Small intestine (tissue), 4 donors: Measurements from ENCODE around the gene PSG5. TPM values are rescaled to one million over a fixed set of nuclear protein-coding genes. Genes with fewer than 3 reads are reported as not detected.

ENCODE experiments used
- polyA plus RNA-seq, 4 donors: library from polyadenylated mRNA; stranded (reverse) in 3 of 4; unstranded in 1 of 4; fragments of 200-250 nt in 3 of 4; fragments of 120-200 nt in 1 of 4; gene quantifications; one replicate each; pipeline versions ENCODE4 v1.2.1 to v1.2.3, GENCODE V29; 2013
- donor health status: healthy with polysubstance abuse.
- donor health status: Bipolar disorder and iron deficiency.
- donor health status: healthy.

Gene PSG5
- polyA plus RNA-seq, 4 donors, result not detected

Other genes starting within 250 kb of the PSG5 start
- gene PSG7, start 249.3 kb downstream of the PSG5 start, polyA plus RNA-seq, result not detected
- not detected for gene PSG11, start 160.1 kb downstream of the PSG5 start, polyA plus RNA-seq
- 1 to 10 TPM in 1 of 4 donors, under 1 TPM in 1, not detected in 2; 0.04 to 2.2 TPM for gene PSG2, start 103.8 kb downstream of the PSG5 start, polyA plus RNA-seq
- under 1 TPM in 1 of 4 donors, not detected in 3; 0.12 TPM for gene PSG4, start 19.1 kb upstream of the PSG5 start, polyA plus RNA-seq
- gene PSG9, start 83.0 kb upstream of the PSG5 start, polyA plus RNA-seq, result under 1 TPM in 1 of 4 donors, not detected in 3; 0.03 TPM
- under 1 TPM in 1 of 4 donors, not detected in 3; 0.35 TPM for gene CD177, start 167.2 kb upstream of the PSG5 start, polyA plus RNA-seq
- not detected for gene TEX101, start 228.4 kb upstream of the PSG5 start, polyA plus RNA-seq